Midbrain (tissue), 1 donor: ENCODE measurements around the gene TLCD1.
"Not testable (repeated sequence)": the region's sequence is repeated elsewhere in the genome, so short reads cannot be mapped to it uniquely, and the experiment has no call there.

ENCODE experiments used
- DNase-seq: peaks from one replicate; lab custom pipeline; 2025; lab: John Stamatoyannopoulos, UW

Gene TLCD1

GRCh38 chr17:28728364-28729200, 2.5 kb upstream of the TLCD1 start, which contains the start of gene NEK8:
TSS of gene NEK8 (plus strand) at chr17:28728788. CDS start at chr17:28728814, 26 bp downstream.
- peak; percentile 94 for DNase-seq

DNA sequence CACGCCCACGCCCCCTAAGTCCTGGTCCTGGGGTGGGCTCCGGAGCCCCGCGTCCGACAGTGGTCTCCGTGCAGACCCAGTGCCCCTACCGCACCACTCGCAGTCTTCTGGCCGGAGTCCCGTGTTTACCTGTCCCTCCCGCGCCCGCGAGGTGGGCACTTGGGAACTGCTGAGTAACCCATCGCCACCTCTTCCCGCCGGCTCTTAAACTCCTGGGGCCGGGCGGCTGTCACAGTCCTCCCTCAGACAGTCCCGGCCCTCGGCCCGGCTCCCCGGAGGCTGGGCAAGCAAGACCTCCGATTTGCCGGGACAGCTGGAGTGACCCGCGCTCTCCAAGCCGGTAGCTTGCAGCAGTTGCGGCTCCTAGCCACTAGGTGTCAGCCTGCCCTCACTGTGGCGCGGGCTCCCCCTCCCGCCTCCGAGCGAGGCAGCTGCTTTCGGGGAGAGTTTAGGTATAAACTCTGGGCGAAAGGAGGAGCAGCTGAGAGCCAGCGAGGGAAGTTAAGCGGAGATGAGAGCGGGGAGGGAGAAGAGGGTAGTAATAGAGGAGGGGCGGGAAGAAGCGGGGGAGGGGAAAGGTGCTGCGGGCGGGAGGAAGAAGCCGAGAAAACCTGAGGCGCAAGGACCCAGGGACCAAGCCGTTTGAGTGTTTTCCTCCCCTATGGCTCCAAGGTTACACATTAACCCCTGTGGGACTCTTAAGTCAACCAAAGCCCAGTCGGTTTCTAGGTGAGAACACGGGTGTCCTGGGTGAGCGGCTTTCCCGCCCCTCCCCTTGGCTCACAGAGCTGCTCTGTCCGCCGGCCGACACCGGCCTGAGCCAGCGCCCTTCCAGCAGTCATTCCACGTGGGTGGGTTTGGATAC, 826 bp upstream of the TLCD1 start:
- peak; percentile 94 for DNase-seq

DNA sequence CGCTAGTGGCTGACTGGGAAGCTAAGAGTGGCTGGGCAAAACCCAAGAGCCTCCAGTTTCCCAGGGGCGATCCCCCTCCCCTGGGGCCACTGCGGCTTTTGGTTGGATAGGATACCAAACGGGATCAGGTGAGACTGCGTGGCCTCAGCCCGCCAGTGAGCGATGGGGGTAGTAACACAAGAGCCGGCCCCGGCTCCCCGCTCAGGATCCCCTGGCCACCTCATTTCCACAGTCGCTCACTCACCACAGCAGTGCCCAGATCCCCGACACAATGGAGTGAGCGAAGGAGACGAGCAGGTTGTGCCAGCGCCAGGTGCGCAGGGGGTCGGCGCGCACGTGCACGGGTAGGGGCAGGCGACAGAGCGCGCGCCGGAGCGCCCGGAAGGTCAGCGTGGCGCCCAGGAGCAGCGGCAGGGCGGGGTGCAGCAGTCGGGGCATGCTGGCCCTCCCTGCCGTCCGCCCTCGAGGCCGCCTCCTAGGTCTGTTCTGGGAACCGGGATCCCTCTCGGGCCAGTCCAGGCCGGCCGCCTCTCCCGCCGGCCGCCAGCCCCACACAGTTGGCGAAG, 290 bp downstream of the TLCD1 start:
- DNase-seq, result peak; percentile 73

DNA sequence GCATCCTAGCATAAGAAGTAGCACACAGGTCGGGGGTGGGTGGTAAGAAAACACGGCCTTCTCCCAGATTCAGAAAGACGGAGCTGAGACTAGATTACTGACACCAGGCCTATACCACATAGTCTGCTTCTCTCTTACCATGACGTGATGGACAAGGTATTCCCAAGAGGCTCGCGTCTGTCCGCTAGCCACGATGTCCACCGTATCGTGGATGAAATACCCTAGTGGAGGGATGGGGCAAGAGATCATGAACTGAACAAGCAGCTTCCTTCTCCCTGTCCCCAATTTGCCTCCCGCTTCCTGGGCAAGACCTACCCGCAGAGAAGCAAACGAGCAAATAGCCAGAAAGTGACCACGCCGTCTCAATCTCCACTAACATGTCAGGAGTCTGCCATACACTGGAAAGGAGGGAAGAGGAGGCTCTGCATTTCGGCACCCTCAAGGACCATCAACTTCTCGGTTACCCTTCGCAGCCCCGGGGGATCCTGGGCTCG, 820 bp downstream of the TLCD1 start:
- no peak for DNase-seq

- DNase-seq, result no peak
Measured at GRCh38 chr17:28724500-28725165, 1.4 kb downstream of the TLCD1 start.

DNA sequence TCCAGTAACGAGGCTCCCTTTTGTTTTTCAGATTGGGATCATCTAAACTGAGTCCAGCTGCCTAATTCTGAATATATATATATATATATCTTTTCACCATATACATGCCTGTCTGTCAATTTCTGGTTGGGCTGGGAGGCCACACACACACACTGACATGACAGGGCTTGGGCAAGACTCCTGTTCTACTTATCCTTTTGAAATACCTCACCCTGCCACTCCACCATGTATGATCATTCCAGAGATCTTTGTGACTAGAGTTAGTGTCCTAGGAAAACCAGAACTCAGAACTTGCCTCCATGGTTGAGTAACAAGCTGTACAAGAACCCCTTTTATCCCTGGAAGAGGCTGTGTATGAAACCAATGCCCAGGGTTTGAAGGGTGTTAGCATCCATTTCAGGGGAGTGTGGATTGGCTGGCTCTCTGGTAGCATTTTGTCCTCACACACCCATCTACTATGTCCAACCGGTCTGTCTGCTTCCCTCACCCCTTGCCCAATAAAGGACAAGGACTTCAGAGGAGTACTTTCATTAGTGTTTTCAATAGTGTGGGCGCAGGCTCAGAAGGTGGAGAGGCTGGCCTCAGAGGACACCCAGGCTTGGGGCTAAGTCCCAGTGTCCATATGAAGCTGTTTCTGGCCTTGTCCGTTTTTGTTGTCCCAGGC, 2.1 kb downstream of the TLCD1 start:
- DNase-seq, result not testable (repeated sequence)

- DNase-seq, result no peak
Measured at GRCh38 chr17:28723159-28723835, 2.7 kb downstream of the TLCD1 start.

GRCh38 chr17:28722417-28723158, 3.4 kb downstream of the TLCD1 start:
- no peak for DNase-seq

- DNase-seq, result not testable (repeated sequence)
Measured at GRCh38 chr17:28720997-28721329, 5.1 kb downstream of the TLCD1 start.

DNA sequence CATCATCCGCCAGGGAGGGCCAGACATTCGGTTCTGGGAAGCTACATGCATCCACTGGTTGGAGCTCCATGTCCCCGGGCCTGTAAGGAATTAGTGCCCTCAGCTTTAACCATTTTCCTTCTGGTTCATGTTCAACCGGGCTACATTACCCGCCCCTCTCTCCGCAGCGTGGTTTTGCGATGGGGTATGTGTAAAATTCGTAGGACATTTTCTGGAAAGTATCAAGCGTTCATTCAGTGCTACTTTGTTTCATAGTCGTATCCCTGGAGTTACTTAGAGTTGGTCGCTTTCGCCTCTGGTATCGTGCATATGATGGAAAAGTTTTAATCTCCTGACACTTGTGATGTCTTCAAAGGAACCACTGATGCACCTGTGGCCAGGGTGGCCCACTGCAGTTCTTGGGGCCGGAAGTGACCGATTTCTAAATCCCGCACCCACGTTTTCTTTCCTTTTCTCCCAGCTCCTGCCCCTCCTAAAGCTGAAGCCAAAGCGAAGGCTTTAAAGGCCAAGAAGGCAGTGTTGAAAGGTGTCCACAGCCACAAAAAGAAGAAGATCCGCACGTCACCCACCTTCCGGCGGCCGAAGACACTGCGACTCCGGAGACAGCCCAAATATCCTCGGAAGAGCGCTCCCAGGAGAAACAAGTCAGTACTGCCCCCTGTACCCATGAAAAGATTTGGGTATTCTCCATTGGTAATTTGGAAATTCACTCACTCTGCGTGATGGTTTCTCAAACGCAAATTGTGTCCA, 5.6 kb downstream of the TLCD1 start:
- DNase-seq, result no peak

- no peak for DNase-seq
Measured at GRCh38 chr17:28719021-28719433, 7.0 kb downstream of the TLCD1 start.

- no peak for DNase-seq
Measured at GRCh38 chr17:28718333-28719020, 7.6 kb downstream of the TLCD1 start.

- peak; percentile 26 for DNase-seq
Measured at GRCh38 chr17:28717578-28718332, 8.3 kb downstream of the TLCD1 start, which contains the start of gene RAB34. TSS of gene RAB34 (minus strand) at chr17:28717868. CDS start at chr17:28717266, 602 bp downstream.

DNA sequence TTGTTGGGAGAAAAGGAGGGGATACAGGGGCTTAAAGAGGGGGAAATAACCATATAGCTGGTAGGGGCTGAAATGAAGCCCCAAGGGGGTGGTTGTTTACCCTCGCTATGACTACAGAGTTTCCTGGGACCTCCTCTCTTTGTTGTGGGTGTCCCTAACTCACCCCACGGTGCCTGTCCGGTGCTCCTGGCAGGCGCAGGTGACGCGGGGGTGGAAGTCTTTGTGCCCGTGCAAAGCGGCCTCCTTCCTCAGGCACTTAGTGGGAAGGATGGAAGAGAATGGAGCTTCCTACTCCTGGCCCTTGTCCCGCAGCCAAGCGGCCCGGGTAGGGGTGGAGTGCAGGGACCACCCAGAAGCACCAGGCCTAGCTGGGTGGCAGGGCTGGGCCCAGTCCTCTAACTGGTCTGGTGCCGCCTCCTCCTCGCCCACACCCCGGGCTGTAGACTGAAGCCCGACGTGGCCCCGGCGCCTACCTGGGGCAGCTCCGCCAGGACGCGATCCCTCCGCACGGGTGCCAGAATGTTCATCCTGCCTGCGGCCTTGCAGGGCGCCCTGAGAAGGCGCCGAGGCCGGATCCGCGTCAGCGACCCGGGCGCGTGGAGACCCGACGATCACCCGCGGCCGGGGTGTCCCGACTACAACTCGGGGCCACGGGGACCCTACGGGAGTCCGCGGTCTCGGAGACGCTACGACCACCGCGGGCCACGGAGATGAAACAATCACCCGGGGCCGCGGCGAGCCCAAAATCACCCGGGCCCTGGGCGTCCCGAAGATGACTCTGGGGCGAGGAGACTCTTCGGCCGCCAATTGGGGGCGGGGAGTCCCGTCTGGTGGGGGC, 9.1 kb downstream of the TLCD1 start:
- DNase-seq, result no peak

- DNase-seq, result no peak
Measured at GRCh38 chr17:28715217-28715616, 10.8 kb downstream of the TLCD1 start.

- DNase-seq, result no peak
Measured at GRCh38 chr17:28714281-28714680, 11.8 kb downstream of the TLCD1 start.
